Measurements from ENCODE around the gene BCDIN3D. TPM values are rescaled to one million over a fixed set of nuclear protein-coding genes. Genes with fewer than 3 reads are reported as not detected.
A peak's percentile ranks its signal among the peaks of the same experiment; 100 is the strongest.

Gene BCDIN3D
- total and polyA plus RNA-seq, 2 donors: 5.2 to 7.0 TPM

DNA sequence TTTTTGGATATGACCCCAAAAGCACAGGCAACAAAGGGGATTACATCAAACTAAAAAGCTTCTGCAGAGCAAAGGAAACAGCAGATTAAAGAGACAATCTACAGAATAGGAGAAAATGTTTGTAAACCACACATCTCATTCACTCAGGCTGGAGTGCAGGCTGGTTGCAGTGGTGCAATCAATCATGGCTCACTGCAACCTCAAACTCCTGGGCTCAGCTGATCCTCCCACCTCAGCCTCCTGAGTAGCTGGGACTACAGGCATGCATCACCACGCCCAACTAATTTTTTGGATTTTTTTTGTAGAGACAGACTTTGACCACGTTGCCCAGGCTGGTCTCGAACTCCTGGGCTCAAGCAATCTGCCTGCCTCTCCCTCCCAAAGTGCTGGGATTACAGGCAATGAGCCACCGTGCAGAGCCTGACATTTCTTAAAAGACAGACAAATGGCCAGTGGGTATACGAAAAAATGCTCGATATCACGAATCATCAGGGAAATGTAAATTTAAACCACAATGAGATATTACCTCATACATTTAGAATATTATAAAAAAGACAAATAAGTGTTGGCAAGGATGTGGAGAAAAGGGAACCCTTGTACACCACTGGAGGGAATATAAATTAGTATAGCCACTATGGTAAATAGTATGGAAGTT lies 24.5 kb downstream of the BCDIN3D start:
- no peak for DNase-seq (ENCODE audit: low read depth in 6 of 9, low spot score in 9 of 9)
- Histone ChIP-seq H3K9me3 (ENCODE audit: control insufficient read depth in 2 of 2, insufficient read depth in 1 of 2, low read length in 1 of 2) (no peaks in the 10 kb centered on the region), H3K36me3 (ENCODE audit: control insufficient read depth in 2 of 2, insufficient read depth in 2 of 2, low read length in 1 of 2) (peaks cover 4 to 14% of the 10 kb centered on the region in 2 donors), H3K4me1 (ENCODE audit: control insufficient read depth in 2 of 2, insufficient read depth in 2 of 2, low read length in 2 of 2) (peaks cover 8 to 22% of the 10 kb centered on the region in 2 donors), H3K27ac (ENCODE audit: low read depth in 1 of 2, low read length in 1 of 2) (no peak overlapping the region), H3K27me3 (ENCODE audit: control insufficient read depth in 2 of 2, insufficient read depth in 1 of 2, low read length in 1 of 2) (no peaks in the 10 kb centered on the region), H3K4me3 (ENCODE audit: low read length in 2 of 2) (no peak overlapping the region)
- 93% methylated on average over 7 of the region's 7 CpGs for WGBS

DNA sequence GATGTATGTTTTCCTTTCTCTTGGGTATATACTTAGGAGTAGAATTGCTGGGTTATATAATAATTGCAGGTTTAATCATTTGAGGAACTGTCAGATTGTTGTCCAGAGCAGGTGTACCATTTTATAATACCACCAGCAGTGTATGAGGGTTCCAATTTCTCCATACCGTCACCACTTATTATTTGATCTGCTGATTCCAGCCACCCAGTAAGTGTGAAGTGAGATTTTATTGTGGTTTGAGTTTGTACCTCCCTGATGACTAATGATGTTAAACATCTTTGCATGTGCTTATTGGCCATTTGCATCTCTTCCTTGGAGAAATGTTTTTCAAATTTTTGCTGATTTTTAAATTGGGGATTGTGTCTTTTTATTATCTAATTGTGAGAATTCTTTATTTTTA lies 29.8 kb downstream of the BCDIN3D start:
- H3K4me1 ChIP-seq (ENCODE audit: control insufficient read depth in 2 of 2, insufficient read depth in 2 of 2, low read length in 2 of 2): peaks cover 0 to 21% of the 10 kb centered on the region in 2 donors
- no peak overlapping the region for H3K27ac ChIP-seq (ENCODE audit: low read depth in 1 of 2, low read length in 1 of 2)
- no peak for DNase-seq (ENCODE audit: low read depth in 6 of 9, low spot score in 9 of 9)
- no peaks in the 10 kb centered on the region for H3K27me3 ChIP-seq (ENCODE audit: control insufficient read depth in 2 of 2, insufficient read depth in 1 of 2, low read length in 1 of 2)
- WGBS: 94% methylated on average over 1 of the region's 1 CpG
- H3K4me3 ChIP-seq (ENCODE audit: low read length in 2 of 2): no peak overlapping the region
- H3K36me3 ChIP-seq (ENCODE audit: control insufficient read depth in 2 of 2, insufficient read depth in 2 of 2, low read length in 1 of 2): peaks cover 2 to 6% of the 10 kb centered on the region in 2 donors
- H3K9me3 ChIP-seq (ENCODE audit: control insufficient read depth in 2 of 2, insufficient read depth in 1 of 2, low read length in 1 of 2): no peaks in the 10 kb centered on the region

DNA sequence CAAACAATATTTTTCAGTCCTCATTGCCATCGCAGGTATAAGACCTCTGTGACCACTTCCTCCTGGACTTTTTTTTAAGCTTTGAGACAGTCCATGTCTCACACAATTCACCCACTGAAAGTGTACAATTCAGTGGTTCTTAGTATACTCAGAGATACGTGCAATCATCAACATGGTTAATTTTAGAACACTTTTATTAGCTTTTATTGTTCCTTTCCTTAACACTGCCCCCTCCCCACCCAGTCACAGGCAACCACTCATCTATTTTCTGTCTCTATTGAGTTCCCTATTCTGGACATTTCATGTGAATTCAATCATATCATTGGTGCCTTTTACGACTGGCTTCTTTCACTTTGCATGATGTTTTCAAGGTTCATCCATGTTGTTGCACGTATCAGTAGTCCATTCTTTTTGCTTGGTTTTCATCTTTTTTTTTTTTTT lies 30.9 kb downstream of the BCDIN3D start:
- Histone ChIP-seq H3K9me3 (ENCODE audit: control insufficient read depth in 2 of 2, insufficient read depth in 1 of 2, low read length in 1 of 2) (no peaks in the 10 kb centered on the region), H3K4me3 (ENCODE audit: low read length in 2 of 2) (no peak overlapping the region), H3K27me3 (ENCODE audit: control insufficient read depth in 2 of 2, insufficient read depth in 1 of 2, low read length in 1 of 2) (no peaks in the 10 kb centered on the region), H3K36me3 (ENCODE audit: control insufficient read depth in 2 of 2, insufficient read depth in 2 of 2, low read length in 1 of 2) (peaks cover 4 to 6% of the 10 kb centered on the region in 2 donors), H3K27ac (ENCODE audit: low read depth in 1 of 2, low read length in 1 of 2) (no peak overlapping the region), H3K4me1 (ENCODE audit: control insufficient read depth in 2 of 2, insufficient read depth in 2 of 2, low read length in 2 of 2) (peaks cover 0 to 26% of the 10 kb centered on the region in 2 donors)
- DNase-seq (ENCODE audit: low read depth in 6 of 9, low spot score in 9 of 9): no peak
- 69% methylated on average over 4 of the region's 4 CpGs for WGBS

DNA sequence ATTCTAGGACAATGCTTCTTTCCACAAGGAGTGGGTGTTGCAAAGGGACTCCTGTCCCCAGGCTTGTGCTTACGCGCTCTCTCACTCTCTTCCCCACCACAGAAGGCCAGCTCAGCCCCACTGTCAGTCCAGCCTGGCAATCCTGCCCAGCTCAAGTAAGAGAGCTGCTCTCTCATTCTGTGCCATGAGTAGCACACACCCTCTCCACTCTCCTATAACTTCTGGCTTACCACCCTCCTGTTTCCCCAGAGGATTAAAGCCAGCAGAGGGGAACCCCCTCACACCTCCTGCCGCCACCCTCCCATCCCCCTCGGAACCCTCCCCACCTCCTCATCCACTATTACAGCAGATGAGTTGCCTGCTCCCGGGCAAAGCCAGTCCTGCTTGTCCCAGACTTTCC lies 31.8 kb downstream of the BCDIN3D start:
- Histone ChIP-seq H3K4me3 (ENCODE audit: low read length in 2 of 2) (no peak overlapping the region), H3K9me3 (ENCODE audit: control insufficient read depth in 2 of 2, insufficient read depth in 1 of 2, low read length in 1 of 2) (no peaks in the 10 kb centered on the region), H3K27me3 (ENCODE audit: control insufficient read depth in 2 of 2, insufficient read depth in 1 of 2, low read length in 1 of 2) (no peaks in the 10 kb centered on the region), H3K4me1 (ENCODE audit: control insufficient read depth in 2 of 2, insufficient read depth in 2 of 2, low read length in 2 of 2) (peaks cover 0 to 26% of the 10 kb centered on the region in 2 donors), H3K36me3 (ENCODE audit: control insufficient read depth in 2 of 2, insufficient read depth in 2 of 2, low read length in 1 of 2) (peaks cover 4 to 5% of the 10 kb centered on the region in 2 donors), H3K27ac (ENCODE audit: low read depth in 1 of 2, low read length in 1 of 2) (no peak overlapping the region)
- no peak for DNase-seq (ENCODE audit: low read depth in 6 of 9, low spot score in 9 of 9)
- WGBS: 95% methylated on average over 5 of the region's 5 CpGs

DNA sequence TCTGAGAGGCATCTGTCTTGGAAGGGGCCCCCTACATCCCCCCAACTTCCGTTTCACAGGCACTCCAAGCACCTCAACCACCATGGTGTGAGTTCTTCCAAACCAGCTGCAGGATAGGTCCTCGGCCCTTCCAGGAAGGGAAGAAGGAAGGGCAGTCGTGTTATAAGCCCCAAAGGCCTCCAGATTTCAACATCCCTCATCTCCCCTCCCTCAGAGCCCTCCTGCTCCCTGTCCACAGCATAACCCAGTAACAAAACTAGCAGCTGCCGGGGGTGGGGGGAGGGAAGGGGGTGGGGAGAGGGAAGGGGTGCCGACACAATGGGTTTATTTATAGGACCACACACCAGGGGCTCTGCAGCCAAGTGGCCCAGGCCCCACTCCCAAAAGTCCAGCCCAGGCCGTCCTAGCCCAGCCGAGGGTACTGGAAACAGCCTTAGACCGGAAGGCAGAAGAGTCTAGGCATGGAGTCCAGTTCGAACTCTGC lies 33.0 kb downstream of the BCDIN3D start:
- H3K27ac ChIP-seq (ENCODE audit: low read depth in 1 of 2, low read length in 1 of 2): peak overlapping the region; percentile 39 to 62
- H3K4me1 ChIP-seq (ENCODE audit: control insufficient read depth in 2 of 2, insufficient read depth in 2 of 2, low read length in 2 of 2): peaks cover 0 to 26% of the 10 kb centered on the region in 2 donors
- WGBS: 85% methylated on average over 9 of the region's 9 CpGs

DNA sequence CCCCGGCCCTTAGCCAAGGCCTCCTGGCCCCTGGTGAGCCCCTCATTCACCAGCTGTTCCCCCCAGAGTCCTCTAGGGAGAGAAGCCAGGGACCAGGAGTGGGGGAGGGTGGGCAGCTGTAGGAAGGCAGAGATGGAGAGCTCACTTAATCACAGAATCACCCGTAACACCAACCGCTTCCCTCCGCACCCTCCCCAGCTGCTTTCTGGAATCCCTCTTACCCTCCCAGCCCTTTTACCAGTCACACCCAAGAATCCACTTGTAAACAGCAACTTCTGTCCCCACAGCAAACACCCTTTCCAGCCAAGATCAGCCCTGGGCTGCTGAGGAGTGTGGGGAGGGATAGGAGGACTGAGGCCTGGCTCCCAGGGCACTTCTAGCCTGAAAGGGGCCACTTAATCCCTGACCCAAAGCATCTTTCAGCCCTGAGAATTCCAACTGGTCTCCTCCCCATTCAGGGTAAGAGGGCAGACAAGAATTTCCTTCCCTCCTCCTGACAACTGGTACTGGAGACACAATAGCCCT lies 33.5 kb downstream of the BCDIN3D start:
- 96% methylated on average over 4 of the region's 4 CpGs for WGBS
- no peak overlapping the region for H3K4me3 ChIP-seq (ENCODE audit: low read length in 2 of 2)
- peaks cover 0 to 26% of the 10 kb centered on the region in 2 donors for H3K4me1 ChIP-seq (ENCODE audit: control insufficient read depth in 2 of 2, insufficient read depth in 2 of 2, low read length in 2 of 2)
- DNase-seq (ENCODE audit: low read depth in 6 of 9, low spot score in 9 of 9): no peak
- no peaks in the 10 kb centered on the region for H3K27me3 ChIP-seq (ENCODE audit: control insufficient read depth in 2 of 2, insufficient read depth in 1 of 2, low read length in 1 of 2)
- H3K36me3 ChIP-seq (ENCODE audit: control insufficient read depth in 2 of 2, insufficient read depth in 2 of 2, low read length in 1 of 2): peaks cover 11 to 12% of the 10 kb centered on the region in 2 donors
- peak overlapping the region; percentile 39 to 62 for H3K27ac ChIP-seq (ENCODE audit: low read depth in 1 of 2, low read length in 1 of 2)
- no peaks in the 10 kb centered on the region for H3K9me3 ChIP-seq (ENCODE audit: control insufficient read depth in 2 of 2, insufficient read depth in 1 of 2, low read length in 1 of 2)

More for the DNA sequence above, 33.0 kb downstream of the BCDIN3D start:
- Histone ChIP-seq H3K27me3 (ENCODE audit: control insufficient read depth in 2 of 2, insufficient read depth in 1 of 2, low read length in 1 of 2) (no peaks in the 10 kb centered on the region), H3K9me3 (ENCODE audit: control insufficient read depth in 2 of 2, insufficient read depth in 1 of 2, low read length in 1 of 2) (no peaks in the 10 kb centered on the region), H3K36me3 (ENCODE audit: control insufficient read depth in 2 of 2, insufficient read depth in 2 of 2, low read length in 1 of 2) (peaks cover 6 to 7% of the 10 kb centered on the region in 2 donors), H3K4me3 (ENCODE audit: low read length in 2 of 2) (no peak overlapping the region)
- DNase-seq (ENCODE audit: low read depth in 6 of 9, low spot score in 9 of 9): no peak

DNA sequence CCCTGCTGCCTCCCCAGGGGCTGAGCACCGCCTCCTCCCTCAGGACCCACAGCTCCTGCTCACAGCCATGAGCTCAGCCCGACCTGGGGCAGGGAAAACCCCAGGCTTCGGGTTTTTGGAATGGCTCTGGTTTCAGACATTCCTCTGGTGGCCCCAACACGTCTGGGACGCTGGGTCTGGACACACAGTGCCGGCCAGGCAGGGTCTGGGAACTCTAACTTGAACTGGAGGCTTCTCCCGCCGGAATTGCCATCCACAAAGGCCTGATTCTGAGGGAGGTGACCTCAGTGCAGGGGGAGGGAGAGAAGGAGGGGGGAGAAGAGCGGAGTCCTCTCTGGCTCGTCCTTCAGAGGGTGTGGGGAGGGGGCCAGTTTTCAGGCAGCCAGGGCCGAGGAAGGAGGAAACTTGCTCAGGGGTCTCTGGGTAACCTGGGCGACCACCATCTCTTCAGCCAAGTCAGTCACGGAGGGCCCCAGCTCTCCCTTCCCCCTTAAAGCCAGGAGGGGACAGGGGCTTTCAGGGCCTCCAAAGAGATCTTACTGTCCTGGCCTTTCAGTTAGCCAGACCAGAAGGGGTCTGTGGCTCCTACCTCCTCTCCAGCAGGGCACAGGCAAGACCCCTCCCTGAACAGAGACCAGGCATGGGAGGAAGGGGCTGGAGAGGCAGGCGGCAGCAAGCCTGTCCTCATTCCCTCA lies 34.1 kb downstream of the BCDIN3D start:
- WGBS: 88% methylated on average over 14 of the region's 14 CpGs
- Histone ChIP-seq H3K27ac (ENCODE audit: low read depth in 1 of 2, low read length in 1 of 2) (peak overlapping the region; percentile 1 to 62), H3K4me1 (ENCODE audit: control insufficient read depth in 2 of 2, insufficient read depth in 2 of 2, low read length in 2 of 2) (peaks cover 0 to 26% of the 10 kb centered on the region in 2 donors), H3K36me3 (ENCODE audit: control insufficient read depth in 2 of 2, insufficient read depth in 2 of 2, low read length in 1 of 2) (peaks cover 11 to 14% of the 10 kb centered on the region in 2 donors), H3K4me3 (ENCODE audit: low read length in 2 of 2) (no peak overlapping the region), H3K27me3 (ENCODE audit: control insufficient read depth in 2 of 2, insufficient read depth in 1 of 2, low read length in 1 of 2) (no peaks in the 10 kb centered on the region), H3K9me3 (ENCODE audit: control insufficient read depth in 2 of 2, insufficient read depth in 1 of 2, low read length in 1 of 2) (no peaks in the 10 kb centered on the region)
- DNase-seq (ENCODE audit: low read depth in 6 of 9, low spot score in 9 of 9): no peak

DNA sequence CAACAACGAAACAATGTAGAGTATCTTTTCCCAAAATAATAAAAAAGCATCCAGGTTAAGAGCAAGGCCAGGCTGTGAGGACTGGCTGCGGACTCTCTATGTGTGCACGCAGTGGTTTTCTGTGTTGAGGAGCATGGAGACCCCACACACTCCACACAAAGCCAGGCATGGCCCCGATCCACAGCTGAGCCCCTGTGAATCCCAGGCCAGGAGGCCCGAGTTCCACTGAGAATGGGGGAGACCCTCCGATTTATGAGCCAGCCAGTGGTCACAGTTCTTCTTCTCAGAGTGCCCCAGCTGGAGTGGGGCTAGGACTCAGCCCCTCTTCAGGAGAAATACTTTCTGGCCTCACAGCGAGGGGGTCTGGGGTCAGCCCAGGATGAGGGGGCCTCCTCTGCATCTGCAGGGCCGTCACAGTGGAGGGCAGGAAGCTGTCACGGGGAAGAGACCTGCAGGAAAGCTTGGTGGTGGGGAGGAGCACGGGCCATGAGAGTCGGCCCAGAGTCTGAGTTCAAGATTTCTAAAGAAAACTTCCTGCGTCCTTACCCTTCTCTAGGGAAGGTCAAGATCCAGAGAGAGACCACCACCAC lies 34.8 kb downstream of the BCDIN3D start:
- H3K27ac ChIP-seq (ENCODE audit: low read depth in 1 of 2, low read length in 1 of 2): peak overlapping the region in 1 of 2 donors; percentile 62

DNA sequence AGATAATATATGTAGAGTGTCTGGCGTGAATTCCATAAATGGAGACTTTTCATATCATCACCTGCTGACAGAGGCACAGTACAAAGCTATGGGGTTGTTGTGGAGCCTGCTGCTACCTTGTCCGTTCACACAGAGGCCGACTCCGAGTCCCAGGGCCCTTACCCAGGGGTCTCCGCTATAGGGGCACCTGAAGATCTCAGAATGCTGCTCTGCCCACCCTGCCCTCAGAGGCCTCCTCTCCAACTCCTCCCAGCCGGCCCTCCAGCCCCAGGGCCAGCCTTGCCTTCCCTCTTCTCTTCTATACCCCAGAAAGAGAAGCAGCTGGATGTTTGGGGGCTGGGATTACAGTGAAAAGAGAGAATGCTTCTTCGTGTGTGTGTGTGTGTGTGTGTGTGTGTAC lies 36.0 kb downstream of the BCDIN3D start:
- H3K36me3 ChIP-seq (ENCODE audit: control insufficient read depth in 2 of 2, insufficient read depth in 2 of 2, low read length in 1 of 2): peaks cover 21 to 26% of the 10 kb centered on the region in 2 donors
- WGBS: 91% methylated on average over 7 of the region's 7 CpGs
- H3K4me1 ChIP-seq (ENCODE audit: control insufficient read depth in 2 of 2, insufficient read depth in 2 of 2, low read length in 2 of 2): peaks cover 0 to 26% of the 10 kb centered on the region in 2 donors
- no peaks in the 10 kb centered on the region for H3K9me3 ChIP-seq (ENCODE audit: control insufficient read depth in 2 of 2, insufficient read depth in 1 of 2, low read length in 1 of 2)
- DNase-seq (ENCODE audit: low read depth in 6 of 9, low spot score in 9 of 9): no peak
- H3K4me3 ChIP-seq (ENCODE audit: low read length in 2 of 2): no peak overlapping the region
- H3K27me3 ChIP-seq (ENCODE audit: control insufficient read depth in 2 of 2, insufficient read depth in 1 of 2, low read length in 1 of 2): no peaks in the 10 kb centered on the region
- no peak overlapping the region for H3K27ac ChIP-seq (ENCODE audit: low read depth in 1 of 2, low read length in 1 of 2)

More for the DNA sequence above, 34.8 kb downstream of the BCDIN3D start:
- DNase-seq (ENCODE audit: low read depth in 6 of 9, low spot score in 9 of 9): no peak
- peaks cover 15 to 18% of the 10 kb centered on the region in 2 donors for H3K36me3 ChIP-seq (ENCODE audit: control insufficient read depth in 2 of 2, insufficient read depth in 2 of 2, low read length in 1 of 2)
- no peaks in the 10 kb centered on the region for H3K9me3 ChIP-seq (ENCODE audit: control insufficient read depth in 2 of 2, insufficient read depth in 1 of 2, low read length in 1 of 2)
- no peak overlapping the region for H3K4me3 ChIP-seq (ENCODE audit: low read length in 2 of 2)
- no peaks in the 10 kb centered on the region for H3K27me3 ChIP-seq (ENCODE audit: control insufficient read depth in 2 of 2, insufficient read depth in 1 of 2, low read length in 1 of 2)
- WGBS: 96% methylated on average over 12 of the region's 12 CpGs
- peaks cover 0 to 26% of the 10 kb centered on the region in 2 donors for H3K4me1 ChIP-seq (ENCODE audit: control insufficient read depth in 2 of 2, insufficient read depth in 2 of 2, low read length in 2 of 2)

Data from thymus (tissue), 11 donors.